GM23338 (cell line): ENCODE data around the gene CNOT4. TPM values are rescaled to one million over a fixed set of nuclear protein-coding genes. Genes with fewer than 3 reads are reported as not detected.

Experiments
- ATAC-seq: fragments of 200-7000 bp; cut with Tn5 transposase; 3 replicates; pipeline ENCODE4 v1.9.1; 2020
- DNase-seq: peaks from one replicate; pipeline ENCODE4 v3.0.0-alpha.2; 2015; ENCODE audit warnings: low spot score
- H2AFZ ChIP-seq: fragments of 200-600 bp; sonication (generic); 2 replicates; pipeline ENCODE4 v1.8.0; 2016; ENCODE audit warnings: antibody characterized with exemption, mild to moderate bottlenecking, moderate library complexity
- H3F3A ChIP-seq: fragments of 200-600 bp; sonication (generic); replicated peaks from 2 replicates; pipeline ENCODE4 v1.8.0; 2017; ENCODE audit warnings: antibody characterized with exemption, mixed run types, low read depth
- H3K27ac ChIP-seq: fragments of 200-600 bp; sonication (generic); 2 replicates; pipeline ENCODE4 v1.6.1; 2016; ENCODE audit warnings: low read depth
- H3K27me3 ChIP-seq: fragments of 200-600 bp; sonication (generic); 2 replicates; pipeline ENCODE4 v1.8.0; 2016; ENCODE audit warnings: mild to moderate bottlenecking, mixed run types, moderate library complexity; ENCODE audit not compliant: insufficient read depth
- H3K36me3 ChIP-seq: fragments of 200-600 bp; sonication (generic); 2 replicates; pipeline ENCODE4 v1.8.0; 2016; ENCODE audit warnings: mild to moderate bottlenecking; ENCODE audit not compliant: insufficient read depth
- H3K4me1 ChIP-seq: fragments of 200-600 bp; sonication (generic); 2 replicates; pipeline ENCODE4 v1.8.0; 2016; ENCODE audit warnings: mild to moderate bottlenecking, moderate library complexity; ENCODE audit not compliant: insufficient read depth
- H3K4me2 ChIP-seq: fragments of 200-600 bp; sonication (generic); 2 replicates; pipeline ENCODE4 v1.7.1; 2017; ENCODE audit warnings: mixed run types
- H3K4me3 ChIP-seq: fragments of 200-600 bp; sonication (generic); 2 replicates; pipeline ENCODE4 v1.6.1; 2016; ENCODE audit warnings: mixed run types
- H3K79me2 ChIP-seq: fragments of 200-600 bp; sonication (generic); replicated peaks from 2 replicates; pipeline ENCODE4 v1.8.0; 2017; ENCODE audit warnings: mild to moderate bottlenecking; ENCODE audit not compliant: insufficient read depth
- H3K9me2 ChIP-seq: fragments of 200-600 bp; sonication (generic); 2 replicates; pipeline ENCODE4 v1.8.0; 2017; ENCODE audit not compliant: insufficient read depth
- H4K20me1 ChIP-seq: fragments of 200-600 bp; sonication (generic); replicated peaks from 2 replicates; pipeline ENCODE4 v1.8.0; 2017; ENCODE audit warnings: mild to moderate bottlenecking; ENCODE audit not compliant: insufficient read depth
- H3K27ac Mint-ChIP-seq: 2 replicates; pipeline ENCODE4 v1.8.0; 2020; ENCODE audit warnings: inconsistent platforms, mild to moderate bottlenecking, moderate library complexity, mixed read lengths
- H3K27me3 Mint-ChIP-seq: 3 replicates; pipeline ENCODE4 v1.8.0; 2022; ENCODE audit warnings: low read depth, mild to moderate bottlenecking, moderate library complexity, mixed read lengths, inconsistent platforms; ENCODE audit not compliant: insufficient read depth, poor library complexity
- H3K36me3 Mint-ChIP-seq: 3 replicates; pipeline ENCODE4 v1.8.0; 2021; ENCODE audit warnings: low read depth, mild to moderate bottlenecking, inconsistent platforms, moderate library complexity, mixed read lengths
- H3K4me1 Mint-ChIP-seq: 3 replicates; pipeline ENCODE4 v1.8.0; 2020; ENCODE audit warnings: mild to moderate bottlenecking, inconsistent platforms, mixed read lengths
- H3K4me3 Mint-ChIP-seq: 3 replicates; pipeline ENCODE4 v1.8.0; 2021; ENCODE audit warnings: moderate library complexity, mild to moderate bottlenecking, inconsistent platforms, mixed read lengths
- H3K9me3 Mint-ChIP-seq: 3 replicates; pipeline ENCODE4 v1.8.0; 2020; ENCODE audit warnings: moderate library complexity, mild to moderate bottlenecking, inconsistent platforms, mixed read lengths
- CREB1 ChIP-seq: fragments of 250-450 bp; sonication (Bioruptor Pico); IDR thresholded peaks from 2 replicates; pipeline ENCODE4 v1.5.0; 2020; ENCODE audit warnings: low read depth, mild to moderate bottlenecking, moderate library complexity
- CTCF ChIP-seq, 2 experiments: fragments of 200-600 bp in 1 of 2; sonication (generic) in 1 of 2; conservative IDR thresholded peaks; 2 replicates each; pipeline versions ENCODE4 v1.5.1 to v1.6.1; 2016 to 2017; ENCODE audit warnings: antibody characterized with exemption in 2 of 2, low read depth in 2 of 2, mild to moderate bottlenecking in 2 of 2, moderate library complexity in 1 of 2
- ETS1 ChIP-seq: IDR thresholded peaks from 2 replicates; pipeline ENCODE4 v1.6.1; 2016; ENCODE audit warnings: antibody characterized with exemption
- EZH2 ChIP-seq: fragments of 200-600 bp; sonication (generic); IDR thresholded peaks from one replicate; pipeline ENCODE4 v1.8.0; 2017; ENCODE audit warnings: antibody characterized with exemption, mild to moderate bottlenecking, low read depth; ENCODE audit not compliant: unreplicated experiment
- EZH2phosphoT487 ChIP-seq: fragments of 200-600 bp; sonication (generic); IDR thresholded peaks from one replicate; pipeline ENCODE4 v1.8.1; 2018; ENCODE audit warnings: antibody characterized with exemption; ENCODE audit not compliant: unreplicated experiment
- NANOG ChIP-seq: IDR thresholded peaks from 2 replicates; pipeline ENCODE4 v1.6.1; 2016; ENCODE audit warnings: antibody characterized with exemption, borderline replicate concordance
- STAT1 ChIP-seq: IDR thresholded peaks from one replicate; pipeline ENCODE4 v1.6.1; 2016; ENCODE audit warnings: antibody characterized with exemption; ENCODE audit not compliant: unreplicated experiment
- ZNF114 ChIP-seq: fragments of 250-450 bp; sonication (Bioruptor Pico); IDR thresholded peaks from 2 replicates; pipeline ENCODE4 v1.5.0; 2020; ENCODE audit warnings: mild to moderate bottlenecking, moderate library complexity
- ZNF331 ChIP-seq: fragments of 250-450 bp; sonication (Bioruptor Pico); IDR thresholded peaks from 2 replicates; pipeline ENCODE4 v1.5.0; 2020; ENCODE audit warnings: low read depth, mild to moderate bottlenecking, moderate library complexity
- ZNF462 ChIP-seq: fragments of 250-450 bp; sonication (Bioruptor Pico); IDR thresholded peaks from 2 replicates; pipeline ENCODE4 v1.5.0; 2020; ENCODE audit warnings: mild to moderate bottlenecking, moderate library complexity
- polyA plus RNA-seq: library from polyadenylated mRNA; unstranded; fragments of >200 nt; fragmentation: Nextera tagmentation; extraction: Ambion mirVana; gene quantifications from 2 replicates; pipeline ENCODE4 v1.2.1, GENCODE V29; 2016
- total RNA-seq: library from RNA; depleted of rRNA; stranded (reverse); fragments of >200 nt; shearing (Covaris generic); gene quantifications from 2 replicates; pipeline ENCODE4 v1.2.3, GENCODE V29; 2014

CNOT4 gene
- total and polyA plus RNA-seq, 2 experiments from 2014 or later, result 18.9 to 26.2 TPM

GRCh38 chr7:135388616-135389015, 121.3 kb downstream of the CNOT4 start:
- Mint-ChIP-seq H3K27ac (no peak overlapping the region), H3K9me3 (no peaks in the 10 kb centered on the region)

More at GRCh38 chr7:135388616-135389015, 121.3 kb downstream of the CNOT4 start:
- peaks cover 24% of the 10 kb centered on the region for H3K4me1 ChIP-seq
- no peaks in the 10 kb centered on the region for H3K79me2 ChIP-seq
- H3K36me3 ChIP-seq, result no peaks in the 10 kb centered on the region; the same call in 1 of the 2 replicates
- H4K20me1 ChIP-seq, result no peaks in the 10 kb centered on the region
- H3K9me2 ChIP-seq, result no peaks in the 10 kb centered on the region
- no peak overlapping the region for H3K4me3 ChIP-seq
- TF ChIP-seq ETS1 (no peak), ZNF114 (CRISPR knock-in tag) (no peak), NANOG (no peak), ZNF331 (CRISPR knock-in tag) (no peak), STAT1 (no peak), CTCF (conservative IDR thresholded peaks at IDR 0.05; ENCODE audit: low read depth in 2 of 2) (no peak), CREB1 (no peak), EZH2 (no peak), ZNF462 (no peak), EZH2phosphoT487 (no peak)
- no peaks in the 10 kb centered on the region for H3K36me3 Mint-ChIP-seq
- ATAC-seq (peak; percentile 69), DNase-seq (no peak)
- H3F3A ChIP-seq, result no peaks in the 10 kb centered on the region
- no peak overlapping the region for H3K4me2 ChIP-seq
- no peaks in the 10 kb centered on the region for H3K27me3 Mint-ChIP-seq
- H3K27ac ChIP-seq, result no peak overlapping the region
- H3K4me1 Mint-ChIP-seq, result peaks cover 18% of the 10 kb centered on the region
- H2AFZ ChIP-seq, result no peak overlapping the region
- no peak overlapping the region for H3K4me3 Mint-ChIP-seq
- no peaks in the 10 kb centered on the region for H3K27me3 ChIP-seq
